ENCODE data around the gene ZNF484.
"Not testable (repeated sequence)": the region's sequence is repeated elsewhere in the genome, so short reads cannot be mapped to it uniquely, and the experiment has no call there.

The ZNF484 gene

DNA sequence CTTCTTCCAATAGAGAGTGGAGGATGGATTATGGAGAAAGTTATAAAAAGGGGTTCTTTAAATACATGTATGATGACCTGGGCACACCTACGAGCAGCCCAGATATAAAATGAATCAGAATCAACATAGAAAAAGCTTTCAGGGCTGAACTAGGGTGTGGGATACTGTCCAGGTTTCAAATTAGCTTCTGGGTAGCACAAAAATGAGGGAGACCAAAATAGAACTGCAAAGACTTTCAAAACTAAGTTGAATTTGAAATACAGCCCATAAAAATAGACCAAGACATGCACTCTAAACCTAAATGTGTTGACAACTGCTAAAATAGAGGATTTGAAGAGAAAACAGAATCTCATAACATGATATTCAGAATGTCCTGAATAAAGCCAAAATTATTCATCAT lies 17.0 kb downstream of the ZNF484 start:
- no peak for DNase-seq (ENCODE audit: low read depth)

DNA sequence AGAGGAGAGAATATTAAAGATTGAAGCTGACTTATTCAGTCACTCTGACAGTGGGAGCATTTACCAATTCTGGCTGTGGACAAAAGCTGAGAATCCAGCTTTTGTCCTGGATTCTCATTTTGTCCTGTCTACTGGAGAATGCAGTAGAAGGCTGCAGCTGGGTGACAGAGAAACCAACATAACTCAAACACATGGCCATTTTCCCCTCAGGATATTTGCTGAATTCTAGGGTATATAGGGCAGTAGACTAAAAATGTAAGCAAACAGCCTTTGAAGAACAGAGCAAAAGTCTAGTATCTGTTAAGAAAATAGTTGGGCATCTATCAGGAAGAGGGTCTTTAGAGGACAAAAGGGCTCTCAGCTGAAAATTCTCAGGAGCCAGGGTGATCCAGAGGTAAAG lies 20.6 kb downstream of the ZNF484 start:
- DNase-seq (ENCODE audit: low read depth): no peak

DNA sequence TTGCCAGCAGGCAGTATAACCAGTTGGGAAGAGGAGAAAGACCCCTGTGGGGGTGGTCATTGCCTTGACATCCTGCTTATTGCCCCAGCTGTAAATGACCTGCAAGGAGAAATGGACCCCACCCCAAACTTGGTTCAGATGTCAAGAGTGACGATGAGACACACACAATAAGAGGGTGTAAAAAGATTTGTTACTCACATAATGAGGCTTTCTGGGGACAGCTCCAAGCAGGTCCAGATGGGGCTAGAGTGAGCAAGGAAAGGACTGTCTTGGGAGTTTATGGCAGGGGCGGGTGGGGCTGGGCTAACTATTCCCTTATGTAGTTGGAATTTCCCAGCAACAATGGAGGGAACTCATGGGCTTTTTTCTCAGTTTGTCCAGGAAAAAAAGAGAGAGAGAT lies 24.1 kb downstream of the ZNF484 start:
- DNase-seq (ENCODE audit: low read depth): no peak

DNA sequence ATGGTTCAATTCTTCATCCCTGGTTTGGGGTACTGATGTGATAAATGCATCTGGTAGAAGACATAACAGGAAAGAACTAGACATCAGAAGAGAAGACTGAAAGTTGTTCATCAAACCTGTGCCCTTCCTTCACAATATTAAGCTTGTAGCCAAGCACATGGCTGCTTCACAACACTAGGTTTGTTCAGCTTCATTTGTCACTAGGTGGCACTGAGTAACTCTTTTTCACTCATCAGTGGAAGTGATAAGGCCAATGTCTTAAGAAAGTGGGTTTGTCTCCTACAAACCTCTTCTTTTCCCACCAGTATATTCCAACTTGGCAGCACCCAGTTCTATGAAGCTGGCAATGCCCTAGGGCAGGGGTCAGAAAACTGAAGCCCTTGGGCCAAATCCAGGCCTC lies 26.9 kb downstream of the ZNF484 start:
- no peak for DNase-seq (ENCODE audit: low read depth)

DNA sequence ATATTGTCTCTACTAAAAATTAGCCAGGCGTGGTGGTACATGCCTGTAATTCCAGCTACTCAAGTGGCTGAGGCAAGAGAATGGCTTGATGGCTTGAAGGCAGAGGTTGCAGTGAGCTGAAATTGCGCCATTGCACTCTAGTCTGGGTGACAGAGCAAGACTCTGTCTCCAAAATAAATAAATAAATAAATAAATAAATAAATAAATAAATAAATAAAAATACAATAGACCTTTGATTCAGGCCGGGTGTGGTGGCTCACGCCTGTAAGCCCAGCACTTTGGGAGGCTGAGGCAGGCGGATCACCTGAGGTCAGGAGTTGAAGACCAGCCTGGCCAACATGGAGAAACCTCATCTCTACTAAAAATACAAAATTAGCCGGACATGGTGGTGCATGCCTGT lies 29.1 kb downstream of the ZNF484 start:
- not testable (repeated sequence) for DNase-seq (ENCODE audit: low read depth)

DNA sequence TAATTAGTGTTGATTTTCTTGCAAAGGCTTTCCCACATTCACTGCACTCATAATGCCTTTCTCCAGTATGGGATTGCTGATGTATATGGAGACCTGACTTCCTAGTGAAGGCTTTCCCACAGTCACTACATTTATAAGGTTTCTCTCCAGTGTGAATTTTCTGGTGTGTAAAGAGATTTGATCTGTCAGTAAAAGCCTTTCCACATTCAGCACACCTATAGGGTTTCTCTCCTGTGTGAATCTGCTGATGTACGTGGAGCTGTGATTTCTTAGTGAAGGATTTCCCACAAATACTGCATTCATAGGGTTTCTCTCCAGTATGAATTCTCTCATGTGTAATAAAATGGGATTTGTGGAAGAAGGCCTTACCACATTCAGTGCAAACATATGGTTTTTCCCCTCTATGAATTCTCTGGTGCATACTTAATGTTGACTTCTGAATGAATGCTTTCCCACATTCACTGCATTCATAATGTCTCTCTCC lies 31.1 kb downstream of the ZNF484 start:
- no peak for DNase-seq (ENCODE audit: low read depth)

DNA sequence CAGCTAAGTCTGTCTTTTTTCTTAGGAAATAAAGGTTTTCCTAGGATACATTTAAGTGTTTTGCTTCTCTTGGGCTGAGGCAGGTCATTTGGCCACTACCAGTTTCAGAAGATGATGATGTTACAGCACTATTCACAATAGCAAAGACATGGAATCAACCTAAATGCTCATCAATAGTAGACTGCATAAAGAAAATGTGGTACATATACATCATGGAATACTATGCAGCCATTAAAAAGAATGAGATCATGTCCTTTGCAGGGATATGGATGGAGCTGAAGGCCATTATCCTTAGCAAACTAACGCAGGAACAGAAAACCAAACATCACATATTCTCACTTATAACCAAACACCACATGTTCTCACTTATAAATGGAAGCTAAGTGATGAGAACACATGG lies 39.4 kb downstream of the ZNF484 start:
- DNase-seq (ENCODE audit: low read depth): not testable (repeated sequence)

DNA sequence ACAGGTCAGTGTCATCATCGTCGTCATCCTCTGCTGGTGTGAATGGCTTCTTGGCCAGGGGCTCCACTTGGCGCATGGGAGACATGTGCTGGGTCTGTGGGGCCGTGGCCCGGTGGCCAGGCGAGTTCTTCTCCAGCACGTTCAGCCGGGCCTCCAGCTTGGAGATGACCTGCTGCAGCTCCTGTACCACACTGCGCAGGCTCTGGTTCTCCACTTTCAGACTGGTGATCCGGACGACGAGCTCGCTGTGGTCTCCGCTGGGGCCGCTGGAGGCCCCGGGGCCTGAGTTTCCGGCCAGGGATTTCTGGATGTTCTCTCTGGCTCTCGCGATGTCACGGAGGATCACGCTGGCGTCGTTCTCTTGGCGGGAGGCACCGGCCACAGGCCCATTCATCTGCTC lies 40.6 kb downstream of the ZNF484 start:
- DNase-seq (ENCODE audit: low read depth): no peak

DNA sequence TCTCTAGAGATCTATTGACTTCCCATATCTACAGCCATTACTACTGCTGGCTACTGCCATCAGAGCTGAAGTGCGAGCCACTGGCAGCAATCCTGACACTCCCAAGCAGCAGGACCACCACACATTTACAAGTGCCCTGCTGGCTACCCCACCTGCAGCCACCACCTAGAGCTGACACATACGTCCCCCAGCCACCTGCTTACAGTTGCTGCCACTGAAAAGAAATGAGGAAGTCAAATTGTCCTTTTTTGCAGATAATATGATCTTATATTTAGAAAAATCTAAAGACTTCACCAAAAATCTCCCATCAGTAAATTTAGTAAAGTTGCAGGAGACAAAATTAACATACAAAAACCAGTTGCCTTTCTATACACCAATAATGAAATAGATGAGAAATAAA lies 48.4 kb downstream of the ZNF484 start:
- DNase-seq (ENCODE audit: low read depth): no peak

DNA sequence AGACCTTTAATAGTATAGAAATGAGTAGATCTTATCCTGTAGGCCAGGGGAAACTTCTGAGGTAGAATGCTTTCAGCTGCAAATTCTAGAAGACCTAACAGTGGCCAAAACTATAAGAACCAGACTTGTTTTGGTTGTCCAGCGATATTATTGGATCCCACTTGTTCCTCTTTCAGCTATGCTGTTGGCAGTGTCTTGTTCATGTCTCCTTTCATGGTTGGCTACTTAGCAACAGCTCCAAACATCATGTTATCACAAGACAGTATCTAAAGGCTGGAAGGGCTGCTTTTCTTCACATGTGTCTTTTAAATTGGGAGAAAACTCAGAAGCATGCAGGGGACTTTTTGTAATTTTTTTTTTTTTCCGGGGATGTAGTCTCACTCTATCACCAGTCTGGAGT lies 52.8 kb downstream of the ZNF484 start:
- not testable (repeated sequence) for DNase-seq (ENCODE audit: low read depth)

DNA sequence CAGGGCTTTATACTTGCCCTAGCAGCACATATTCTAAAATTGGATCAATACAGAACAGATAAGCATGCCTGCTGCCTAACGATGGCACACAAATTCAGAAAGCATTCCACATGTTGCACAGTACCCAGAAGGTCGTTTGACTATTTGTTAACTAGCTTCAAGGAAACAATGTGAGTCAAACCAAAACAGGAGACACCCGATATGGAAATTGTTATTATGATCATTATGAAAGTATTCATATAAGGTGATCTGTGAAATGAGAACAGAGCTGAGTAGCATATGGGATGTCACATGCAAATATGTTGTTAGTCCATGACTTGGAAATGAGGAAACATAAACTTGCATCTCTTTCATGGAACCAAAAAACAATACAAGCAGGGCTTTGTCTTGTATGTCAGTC lies 56.9 kb downstream of the ZNF484 start:
- DNase-seq (ENCODE audit: low read depth): no peak

DNA sequence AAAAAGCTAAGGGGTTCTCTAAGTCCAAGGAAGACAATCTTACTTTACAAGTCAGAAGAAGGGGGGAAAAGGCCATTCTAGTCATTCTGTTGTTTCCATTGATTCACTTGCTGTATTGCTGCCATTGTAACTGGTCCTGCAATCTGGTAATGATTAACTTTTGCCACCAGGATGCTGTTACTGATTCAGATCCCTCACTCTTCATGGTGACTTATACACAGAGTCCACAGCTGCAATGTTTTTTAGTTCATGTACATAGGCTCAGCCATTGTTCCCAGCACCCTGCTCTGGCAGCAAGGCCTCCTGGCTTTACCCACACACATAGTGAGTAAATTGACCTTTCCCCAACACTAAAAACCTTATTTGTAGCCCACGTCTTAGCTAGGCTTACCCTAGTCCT lies 57.9 kb downstream of the ZNF484 start:
- not testable (repeated sequence) for DNase-seq (ENCODE audit: low read depth)

DNA sequence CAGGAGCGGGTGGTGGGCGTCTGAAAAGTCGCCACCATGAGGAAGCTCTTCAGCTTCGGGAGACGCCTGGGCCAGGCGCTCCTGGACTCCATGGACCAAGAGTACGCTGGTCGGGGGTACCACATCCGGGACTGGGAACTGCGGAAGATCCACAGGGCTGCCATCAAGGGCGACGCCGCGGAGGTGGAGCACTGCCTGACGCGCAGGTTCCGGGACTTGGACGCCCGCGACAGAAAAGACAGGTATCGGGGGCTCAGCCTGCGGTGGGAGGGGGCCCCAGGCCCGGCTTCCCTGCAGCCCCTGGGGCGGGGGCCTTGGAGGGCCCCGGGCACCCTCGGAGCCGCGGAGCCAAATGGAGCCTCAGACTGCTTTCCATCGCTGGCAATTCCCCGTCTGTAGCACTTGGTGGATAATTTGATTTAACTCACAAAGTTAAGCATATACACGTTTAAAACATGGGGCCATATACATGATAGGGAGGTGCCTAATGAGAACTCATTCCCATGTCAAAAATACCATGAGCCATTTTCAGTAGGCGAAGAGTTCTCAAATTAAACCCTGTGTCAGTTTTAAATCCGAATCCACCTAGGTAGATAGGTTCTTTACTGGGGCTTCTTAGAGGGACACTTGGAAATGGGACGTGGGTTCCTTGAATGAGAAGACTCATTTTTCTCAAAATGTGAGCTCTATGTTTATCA lies 68.1 kb downstream of the ZNF484 start:
- DNase-seq (ENCODE audit: low read depth): not testable (repeated sequence)

DNA sequence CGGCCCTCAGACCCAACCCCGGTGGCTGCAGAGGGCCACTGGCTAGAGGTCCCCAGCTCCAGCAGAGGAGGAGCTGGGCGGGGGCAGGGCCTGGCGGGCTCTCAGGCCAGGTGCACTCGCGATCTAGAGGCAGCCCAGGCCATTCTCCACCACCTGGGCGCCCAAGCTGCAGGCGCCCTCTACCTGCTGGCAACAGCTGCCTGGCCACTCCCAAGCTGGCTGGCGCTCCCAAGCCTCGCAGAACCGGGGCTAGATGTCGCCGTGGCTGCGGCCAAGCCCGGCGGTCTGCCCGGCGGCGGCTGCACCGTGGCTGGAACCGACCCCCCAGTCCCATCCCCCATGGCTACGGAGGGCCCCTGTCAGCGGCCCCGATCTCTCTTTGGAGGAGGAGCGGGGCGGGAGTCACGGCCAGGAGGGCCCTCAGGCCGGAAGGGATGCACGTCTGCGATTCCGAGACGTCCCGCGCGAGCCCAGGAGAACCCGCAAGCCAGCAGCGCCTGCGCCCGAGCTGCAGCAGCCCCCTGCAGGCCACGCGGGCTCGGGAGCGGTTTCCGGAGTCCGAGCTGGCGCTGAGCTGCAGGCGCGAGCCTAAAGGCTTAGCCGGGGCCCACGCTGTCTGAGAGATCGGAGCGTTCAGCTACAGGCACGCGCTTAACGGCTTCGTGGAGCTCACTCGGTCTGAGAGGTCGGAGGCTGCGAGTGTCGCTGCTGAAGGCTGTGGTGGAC lies 68.9 kb downstream of the ZNF484 start:
- peak; percentile 13 for DNase-seq (ENCODE audit: low read depth)

DNA sequence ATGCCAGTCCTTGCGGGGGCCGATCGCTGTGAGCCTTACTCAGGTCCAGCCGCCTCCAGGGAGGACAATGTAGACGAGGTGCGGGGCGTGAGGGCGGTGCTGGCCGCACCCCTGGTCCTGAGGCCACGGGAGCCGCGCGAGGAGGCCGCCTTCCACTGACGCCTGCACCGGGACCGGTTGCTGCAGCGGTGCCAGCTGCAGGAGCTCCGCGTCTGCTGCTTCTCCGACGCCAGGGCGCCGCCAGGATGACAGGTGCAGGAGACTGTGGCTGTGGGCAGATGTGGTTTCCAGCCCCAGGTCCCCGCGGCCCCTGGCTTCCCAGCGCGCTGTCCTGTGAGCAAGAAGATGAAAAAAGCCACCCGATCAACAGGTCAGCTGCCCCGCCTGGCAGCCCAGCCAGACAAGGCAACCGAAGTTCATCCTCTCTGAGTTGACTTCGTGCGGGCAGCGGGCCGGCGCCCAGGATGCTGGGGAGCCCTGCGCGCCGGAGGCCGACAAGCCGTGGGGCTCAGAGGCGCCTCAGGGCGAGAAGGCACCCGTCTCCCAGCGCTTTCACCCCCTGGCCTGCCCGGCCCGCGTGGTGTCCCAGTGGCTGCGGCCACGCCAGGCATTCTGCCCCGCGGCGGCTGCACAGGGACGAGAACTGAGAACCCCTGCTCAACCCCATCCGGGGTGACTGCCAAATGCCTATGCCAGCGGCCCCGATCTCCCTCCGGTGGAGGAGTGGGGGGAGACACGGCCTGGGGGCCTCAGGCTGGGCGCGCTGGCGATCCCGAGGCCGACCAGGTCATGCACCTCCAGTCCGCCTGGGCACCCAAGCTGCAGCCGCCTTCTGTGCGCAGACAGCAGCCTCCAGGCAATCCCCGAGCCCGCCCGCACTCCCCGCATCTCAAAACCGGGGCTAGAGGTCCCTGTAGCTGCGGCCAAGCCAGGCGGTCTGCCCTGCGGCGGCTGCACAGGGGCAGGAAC lies 69.8 kb downstream of the ZNF484 start:
- no peak for DNase-seq (ENCODE audit: low read depth)

DNA sequence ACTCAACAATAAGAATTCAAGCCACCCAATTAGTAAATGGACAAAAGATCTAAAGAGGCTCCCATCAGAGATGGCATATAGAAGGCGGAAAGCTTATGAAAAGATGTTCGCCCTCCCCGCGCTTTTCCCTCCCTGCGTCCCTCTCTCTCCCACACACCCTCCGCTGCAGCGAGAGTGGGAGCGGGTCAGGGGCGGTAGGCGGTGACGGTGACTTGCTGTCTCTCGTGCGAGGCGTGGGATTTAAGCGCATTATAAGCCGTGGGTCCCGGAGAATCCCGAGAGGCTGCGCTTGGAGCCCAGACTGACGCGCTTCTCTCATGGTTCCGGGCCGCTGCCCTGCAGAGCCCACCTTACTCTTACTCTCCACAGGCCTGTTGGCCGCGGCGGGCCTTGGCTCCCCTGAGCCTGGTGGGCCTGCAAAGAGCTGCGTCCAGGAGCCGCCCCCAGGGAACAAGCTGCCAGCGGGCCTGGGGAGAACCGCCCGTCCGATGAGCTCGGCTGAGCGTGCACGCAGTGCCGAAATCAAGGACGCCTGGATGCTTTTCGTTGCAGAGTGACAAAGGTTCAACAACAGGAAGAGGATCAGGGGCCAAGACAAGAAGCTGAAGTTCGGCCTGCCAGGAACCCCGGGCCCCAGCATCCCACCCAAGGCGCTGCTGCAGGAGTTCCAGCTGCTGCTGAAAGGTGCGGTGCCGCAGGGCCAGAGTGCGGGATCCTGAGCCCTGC lies 70.6 kb downstream of the ZNF484 start:
- no peak for DNase-seq (ENCODE audit: low read depth)

DNA sequence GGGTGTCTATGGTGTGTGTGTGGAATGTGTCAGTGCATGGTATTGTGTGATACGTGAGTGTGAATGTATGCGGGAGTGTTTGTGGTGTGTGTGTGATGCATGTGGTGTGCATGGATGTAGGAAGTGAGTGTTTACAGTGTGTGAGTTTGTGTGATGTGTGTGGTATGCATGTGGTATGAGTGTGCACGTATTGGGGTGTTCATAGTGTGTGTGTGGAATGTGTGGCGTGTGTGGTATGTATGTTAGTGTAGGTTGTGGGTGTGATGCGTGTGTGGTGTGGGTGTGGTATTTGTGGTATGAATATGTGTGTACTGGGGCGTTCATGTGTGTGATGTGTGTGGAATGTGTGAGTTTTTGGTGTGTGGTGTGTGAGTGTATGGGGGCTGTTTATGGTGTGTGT lies 73.1 kb downstream of the ZNF484 start:
- DNase-seq (ENCODE audit: low read depth): no peak

DNA sequence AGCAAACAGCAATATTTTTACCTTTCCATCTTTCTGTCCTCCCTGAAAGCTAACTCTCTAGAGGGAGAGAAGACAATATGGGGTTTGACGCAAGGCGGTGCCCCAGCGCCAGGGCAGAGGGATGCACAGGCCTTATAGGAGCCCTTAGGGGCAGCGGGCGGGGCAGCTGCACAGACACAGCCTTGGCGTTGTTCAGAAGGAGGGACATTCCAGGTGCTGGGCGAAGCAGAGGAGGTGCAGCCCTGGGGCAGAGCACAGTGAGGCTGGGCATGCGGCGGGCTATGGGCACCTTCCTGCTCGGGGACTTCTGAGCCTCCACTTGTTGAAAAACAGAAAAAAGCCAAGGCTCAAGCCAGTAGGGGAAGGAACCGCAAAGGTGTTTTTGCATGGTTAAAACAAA lies 79.5 kb downstream of the ZNF484 start:
- DNase-seq (ENCODE audit: low read depth): no peak

DNA sequence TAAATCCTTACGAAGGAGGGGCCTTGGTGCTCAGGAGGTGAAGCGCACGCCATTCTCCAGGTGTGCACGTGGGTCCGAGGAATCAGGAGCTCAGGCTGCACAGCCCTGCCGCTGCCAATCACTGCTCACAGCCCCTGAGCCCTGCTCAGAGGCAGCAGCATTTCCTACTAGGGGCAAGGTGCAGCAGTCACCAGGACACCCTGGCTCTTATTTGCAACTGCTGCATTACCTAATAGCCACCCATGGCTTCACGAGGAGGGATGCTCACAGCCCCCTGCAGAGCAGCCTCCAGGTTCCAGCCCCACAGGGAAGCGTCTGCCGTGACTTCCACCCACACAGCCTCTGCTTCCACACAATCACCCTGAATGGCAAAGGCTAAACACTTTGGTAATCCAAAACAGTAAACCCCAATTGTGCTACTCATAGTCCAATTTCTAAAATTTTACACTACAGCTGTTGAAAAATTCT lies 81.5 kb downstream of the ZNF484 start:
- DNase-seq (ENCODE audit: low read depth): not testable (repeated sequence)

DNA sequence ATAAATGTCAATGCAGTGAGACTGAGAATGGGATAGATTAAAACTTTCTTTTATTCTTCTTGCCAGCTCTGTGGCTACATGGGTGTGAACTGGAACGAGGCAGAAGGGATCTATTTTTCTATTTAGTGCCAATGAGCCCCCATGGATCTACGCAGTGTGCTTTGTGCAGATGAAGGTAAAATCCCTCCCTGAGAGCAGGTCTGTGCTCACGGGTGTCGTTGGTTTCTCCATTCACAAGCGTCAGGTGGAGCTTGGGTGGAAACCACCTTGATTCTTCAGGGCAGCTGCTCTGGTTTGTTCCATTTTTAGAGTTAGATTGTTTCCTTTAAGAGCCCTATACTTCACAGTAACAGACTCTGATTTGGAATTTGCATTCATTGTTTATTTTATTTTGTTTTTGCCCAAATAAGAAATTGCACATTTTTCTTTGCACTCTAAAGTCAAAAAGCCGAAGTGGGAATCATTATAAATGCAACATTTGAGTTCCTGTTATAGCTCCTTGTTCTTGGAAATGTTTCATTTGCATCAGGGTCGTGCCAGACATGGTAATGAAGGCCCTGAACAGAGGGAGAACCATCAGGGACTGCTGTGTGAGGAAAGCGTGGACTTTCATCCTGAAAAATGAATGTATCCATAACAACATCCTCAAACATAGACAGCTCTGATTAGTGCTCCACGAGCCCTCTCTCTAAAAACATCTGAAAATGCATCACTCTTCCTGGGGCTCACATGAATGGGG lies 82.1 kb downstream of the ZNF484 start:
- no peak for DNase-seq (ENCODE audit: low read depth)
